GDM1 (cell line): Measurements from ENCODE around the gene ARIH1.
"Not testable (repeated sequence)": the region's sequence is repeated elsewhere in the genome, so short reads cannot be mapped to it uniquely, and the experiment has no call there.

Experiments
- DNase-seq: peaks from one replicate; lab custom pipeline; 2025; lab: John Stamatoyannopoulos, UW

Gene ARIH1

DNA sequence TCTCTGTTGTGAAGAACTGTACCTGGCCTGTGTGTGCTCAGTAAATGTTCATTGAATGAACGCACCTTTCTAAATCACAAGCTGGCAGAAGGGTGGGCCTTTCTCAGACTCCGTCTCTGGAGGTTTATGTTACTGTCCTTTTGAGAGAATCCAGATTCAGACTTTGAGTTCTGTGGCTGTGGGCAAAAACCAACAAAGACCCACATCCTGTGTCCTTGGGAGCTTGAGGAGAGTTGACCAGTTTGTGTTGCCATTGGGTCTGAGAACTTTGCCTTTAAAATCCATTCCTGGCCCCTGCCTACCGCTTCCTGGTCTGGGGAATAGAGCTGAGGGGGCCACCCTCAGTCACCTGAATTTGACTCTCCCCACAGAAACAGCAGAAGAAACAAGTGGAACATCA lies 134.0 kb downstream of the ARIH1 start:
- not testable (repeated sequence) for DNase-seq

DNA sequence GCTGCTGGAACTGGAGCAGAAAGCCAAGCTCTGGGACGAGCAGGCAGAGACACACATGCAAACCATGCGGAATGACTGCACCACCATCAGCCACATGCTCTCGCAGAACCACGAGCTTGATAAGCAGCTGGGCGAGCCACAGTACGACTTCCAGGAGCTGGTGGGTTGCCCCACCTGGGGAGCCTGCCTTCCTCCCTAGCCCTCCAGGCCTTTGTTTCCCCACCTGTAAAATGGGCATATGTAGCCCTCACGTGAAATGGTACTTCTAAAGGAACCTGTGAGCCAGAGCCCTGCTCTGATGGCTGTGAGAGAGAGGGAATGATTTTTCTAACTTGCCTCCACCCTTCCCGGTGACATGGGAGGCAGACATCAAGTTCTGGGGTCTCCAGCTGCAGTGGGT lies 135.7 kb downstream of the ARIH1 start:
- no peak for DNase-seq

GRCh38 chr15:72612324-72612723 lies 138.2 kb downstream of the ARIH1 start:
- DNase-seq, result not testable (repeated sequence)

DNA sequence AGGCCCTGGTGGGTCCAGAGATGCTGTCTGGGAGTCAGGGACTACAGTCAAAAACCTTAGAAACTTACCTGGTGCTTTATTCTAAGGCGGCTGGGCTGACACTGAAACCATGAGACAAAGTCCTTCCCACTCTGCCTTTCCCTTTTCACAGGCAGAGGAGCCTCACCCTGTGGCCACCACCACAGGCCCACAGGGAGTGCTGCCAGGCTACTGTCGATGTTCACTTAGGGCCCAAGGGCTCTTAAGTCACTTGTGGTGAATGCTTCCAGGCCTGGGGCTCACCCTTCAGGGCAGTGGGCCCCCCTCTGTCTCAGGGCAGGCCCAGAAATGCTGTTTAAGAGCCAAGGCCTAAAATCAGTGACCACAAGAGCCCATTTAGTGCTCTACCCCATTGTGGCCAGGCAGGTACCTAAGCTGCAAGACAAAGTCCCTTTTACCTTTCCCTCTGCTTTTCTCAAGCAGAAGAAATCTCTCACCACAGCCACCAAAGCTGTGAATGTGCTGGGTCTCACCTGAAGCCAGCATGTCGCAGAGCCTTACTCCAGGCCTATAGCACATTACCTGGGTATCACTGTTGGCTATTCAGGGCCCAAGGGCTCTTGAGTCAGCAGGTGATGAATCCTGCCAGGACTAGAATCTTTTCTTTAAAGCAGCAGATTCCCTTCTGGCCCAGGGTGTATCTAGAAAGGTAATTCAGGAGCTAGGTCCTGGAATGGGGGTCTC lies 140.8 kb downstream of the ARIH1 start:
- no peak for DNase-seq

DNA sequence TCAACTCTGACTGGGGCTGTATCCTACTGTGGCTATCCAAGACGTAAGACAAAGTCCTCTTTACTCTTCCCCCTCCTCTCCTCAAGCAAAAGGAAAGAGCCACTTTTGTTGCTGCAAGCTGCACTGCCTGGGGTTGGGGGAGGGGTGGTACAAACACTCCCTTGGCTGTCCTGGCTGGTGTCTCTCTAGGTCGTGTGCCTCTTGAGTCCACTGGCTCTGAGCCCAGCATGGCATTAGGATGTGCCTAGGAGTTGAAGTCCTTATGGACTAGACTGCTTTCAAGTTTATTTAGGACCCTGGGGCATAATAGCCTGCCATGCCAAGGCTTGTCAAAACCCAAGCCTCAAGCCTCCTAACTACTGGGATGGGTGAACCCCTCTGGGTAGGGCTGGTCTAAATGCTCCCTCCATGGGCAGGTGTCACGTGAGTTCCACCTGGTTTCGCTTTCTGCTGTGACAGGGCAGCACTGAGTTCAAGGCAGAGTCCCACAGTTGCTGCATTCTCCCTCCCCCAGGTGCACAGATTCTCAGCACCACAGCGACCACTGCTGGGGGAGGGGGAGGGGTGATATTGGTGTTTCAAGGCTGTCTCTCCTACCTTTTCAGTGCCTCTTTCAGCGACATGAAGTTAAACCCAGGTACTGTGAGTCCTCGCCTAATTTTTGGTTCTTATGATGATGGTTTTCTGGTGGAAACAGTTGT lies 141.6 kb downstream of the ARIH1 start:
- DNase-seq, result not testable (repeated sequence)

- DNase-seq, result no peak
Measured at GRCh38 chr15:72616491-72617210, 142.5 kb downstream of the ARIH1 start.

GRCh38 chr15:72623854-72624253 lies 149.7 kb downstream of the ARIH1 start:
- DNase-seq, result not testable (repeated sequence)

GRCh38 chr15:72626153-72626552 lies 152.0 kb downstream of the ARIH1 start:
- not testable (repeated sequence) for DNase-seq

DNA sequence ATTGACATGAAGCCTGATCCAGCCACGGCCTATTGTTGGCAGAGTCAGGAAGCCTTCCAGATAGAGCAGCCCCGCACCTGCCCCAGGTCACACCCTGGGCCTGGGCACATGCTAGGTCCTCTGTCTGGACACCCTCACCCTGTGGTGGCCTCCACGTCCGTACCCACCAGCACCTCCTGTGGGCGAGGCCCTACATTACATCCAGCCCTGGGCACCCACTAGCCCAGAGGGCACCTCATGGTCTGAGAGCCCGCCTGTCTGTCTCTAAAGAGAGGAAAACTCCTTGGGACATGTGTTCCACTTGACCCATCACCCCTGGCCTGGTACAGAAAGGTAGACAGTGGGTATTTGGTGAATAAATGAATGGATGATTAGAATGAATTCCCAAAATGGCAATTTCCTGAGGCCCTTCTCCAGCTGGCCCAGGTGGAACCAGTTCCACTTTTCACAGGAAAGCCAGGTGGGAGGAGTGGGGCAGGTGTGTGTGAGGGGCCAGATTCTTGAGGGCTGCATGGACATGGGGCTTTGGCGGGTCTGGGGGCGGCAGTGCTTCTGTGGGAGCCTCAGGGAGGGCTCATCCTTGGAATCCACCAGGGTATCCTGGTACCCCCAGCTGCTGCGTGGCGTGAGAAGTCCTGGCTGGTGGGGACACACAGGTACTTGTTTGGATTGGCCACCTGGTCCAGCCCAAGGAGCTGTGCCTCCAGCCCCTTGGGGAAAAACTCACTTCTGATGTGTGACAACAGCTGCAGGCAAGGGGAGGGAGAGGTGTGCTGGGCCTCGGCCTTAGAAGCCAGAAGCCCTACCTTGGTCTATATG lies 154.3 kb downstream of the ARIH1 start:
- DNase-seq, result not testable (repeated sequence)

DNA sequence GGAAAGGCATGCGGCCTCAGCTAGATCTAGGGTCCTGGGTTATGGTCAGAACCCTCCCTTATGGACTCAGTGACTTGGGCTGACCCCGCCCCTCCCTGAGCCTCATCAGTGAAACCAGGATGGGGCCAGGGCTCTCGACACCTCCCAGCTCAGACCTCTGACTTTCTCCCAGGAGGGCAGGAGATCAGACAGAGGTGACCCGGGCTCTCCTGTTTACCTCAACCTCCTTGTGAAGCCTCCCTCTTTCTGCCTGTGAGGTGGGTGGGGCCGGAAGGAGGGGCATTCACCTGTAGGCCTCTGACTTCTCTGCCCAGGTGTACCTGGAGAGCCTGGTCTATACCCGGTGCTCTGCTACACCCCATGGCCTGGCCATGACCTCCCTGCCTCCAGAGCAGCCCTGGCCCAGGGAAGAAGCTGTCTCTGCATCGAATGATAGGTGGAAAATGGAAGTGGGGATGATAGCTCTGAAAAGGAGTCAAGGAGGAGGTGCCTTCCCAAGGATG lies 155.0 kb downstream of the ARIH1 start:
- not testable (repeated sequence) for DNase-seq

DNA sequence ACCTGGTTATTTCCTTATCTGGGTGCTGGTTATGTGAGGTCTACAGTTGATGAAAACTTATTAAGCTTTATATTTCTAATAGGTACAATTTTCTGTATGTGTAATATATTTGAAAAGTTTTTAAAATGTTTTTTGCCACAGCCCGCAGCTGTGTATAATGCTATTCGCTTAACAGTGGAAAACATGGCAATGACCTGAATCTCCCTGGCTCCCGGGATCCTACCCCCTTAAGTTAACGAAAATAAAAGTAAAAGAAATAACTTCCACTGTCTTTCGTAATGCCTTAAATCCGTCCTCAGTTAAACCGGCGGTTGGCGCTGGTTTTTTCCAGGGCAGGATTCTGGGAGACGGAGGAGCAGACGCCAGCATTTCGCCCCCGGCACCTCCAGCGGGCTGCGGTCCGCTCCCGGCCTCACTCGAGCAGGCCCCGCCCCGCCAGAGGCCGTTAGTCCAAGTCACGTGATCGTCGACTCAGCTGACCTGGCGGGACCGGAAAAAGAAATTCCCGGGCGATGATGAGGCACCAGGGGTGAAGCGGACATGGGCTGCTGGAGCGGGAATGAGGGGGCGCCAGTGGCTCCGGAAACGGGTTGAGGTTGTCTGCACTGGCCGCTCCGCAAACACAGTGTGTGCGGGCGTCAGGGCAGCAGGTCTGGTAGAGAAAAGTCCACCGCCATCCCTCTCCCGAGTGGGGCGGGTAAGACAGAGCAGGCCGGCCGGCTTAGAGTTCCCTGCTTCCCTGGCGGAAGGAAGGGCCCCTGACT lies 162.6 kb downstream of the ARIH1 start:
- not testable (repeated sequence) for DNase-seq

DNA sequence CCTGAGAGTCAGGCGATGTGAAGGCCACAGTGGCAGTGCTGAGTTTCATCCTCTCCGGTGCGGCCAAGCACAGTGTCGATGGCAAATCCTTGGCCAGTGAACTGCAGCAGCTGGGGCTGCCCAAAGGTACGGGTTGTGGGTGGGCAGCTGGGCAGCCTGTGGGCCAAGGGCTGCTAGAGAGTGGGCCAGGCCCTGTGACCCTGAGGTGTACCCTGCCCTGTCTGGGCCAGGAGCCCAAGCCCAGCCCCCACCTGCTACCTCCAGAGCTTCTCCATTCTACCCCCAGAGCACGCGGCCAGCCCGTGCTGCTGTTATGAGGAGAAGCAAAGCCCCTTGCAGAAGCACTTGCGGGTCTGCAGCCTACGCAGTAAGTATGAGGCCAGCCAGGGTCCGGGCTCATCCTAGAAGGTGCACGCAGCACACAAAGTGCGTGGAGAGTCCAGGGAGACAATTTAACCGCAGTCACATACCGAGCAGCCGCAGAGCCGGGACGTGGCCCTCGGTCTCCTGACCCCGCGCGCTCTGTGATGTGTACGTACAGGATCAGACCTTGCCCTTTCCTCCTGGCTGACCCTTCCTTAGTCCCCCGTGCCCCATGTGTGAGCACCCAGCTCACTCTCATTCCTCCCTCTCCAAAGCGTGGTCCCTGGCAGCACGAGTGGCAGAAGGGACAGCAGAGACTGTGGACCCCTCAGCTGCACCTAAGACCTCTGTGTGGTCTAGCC lies 165.8 kb downstream of the ARIH1 start:
- DNase-seq, result not testable (repeated sequence)

DNA sequence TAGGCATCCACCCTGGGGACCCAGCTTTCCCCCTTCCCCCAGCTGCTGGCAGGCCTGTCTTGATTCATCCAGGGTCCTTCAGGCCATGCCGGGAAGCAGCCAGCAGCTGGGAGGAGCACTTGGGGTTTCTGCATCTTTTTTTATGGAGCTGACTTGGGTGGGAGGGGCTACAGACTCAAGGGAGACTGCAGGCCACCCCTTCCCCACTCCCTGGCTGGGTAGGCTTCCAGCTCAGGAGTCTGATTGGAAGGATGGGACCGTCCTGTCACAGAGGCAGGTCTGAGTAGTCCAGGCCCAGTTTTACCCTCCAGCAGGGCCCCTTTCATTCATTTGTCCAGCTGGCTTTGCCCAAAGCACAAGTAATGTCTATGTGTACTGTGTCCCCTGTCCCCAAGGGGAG lies 168.1 kb downstream of the ARIH1 start:
- not testable (repeated sequence) for DNase-seq

GRCh38 chr15:72648631-72649253 lies 174.6 kb downstream of the ARIH1 start:
- not testable (repeated sequence) for DNase-seq
